Adrenal gland (tissue), 12 donors: ENCODE data around the gene PCID2. TPM values are rescaled to one million over a fixed set of nuclear protein-coding genes. Genes with fewer than 3 reads are reported as not detected.

ENCODE experiments used
- DNase-seq, 7 donors: peaks; one replicate each; pipeline ENCODE4 v3.0.0-alpha.2; 2019 to 2020
- H3K27ac ChIP-seq, 5 donors: fragments of 200-600 bp; sonication (generic) in 4 of 5; 1 replicate in 3 of 5; 2 replicates in 2 of 5; pipeline versions ENCODE4 v1.5.1 to v1.8.0; 2016 to 2020; ENCODE audit warnings: mild to moderate bottlenecking in 1 of 5
- H3K27me3 ChIP-seq: fragments of 200-600 bp; 2 replicates; pipeline ENCODE4 v1.8.0; 2021
- H3K36me3 ChIP-seq, 2 donors: fragments of 200-600 bp; replicated peaks in 1 of 2; 1 replicate in 1 of 2; 2 replicates in 1 of 2; pipeline versions ENCODE4 v1.5.1 to v1.8.0; 2018 to 2022
- H3K4me1 ChIP-seq, 2 donors: fragments of 200-600 bp; replicated peaks in 1 of 2; 1 replicate in 1 of 2; 2 replicates in 1 of 2; pipeline versions ENCODE4 v1.5.1 to v1.8.0; 2018 to 2021
- H3K4me3 ChIP-seq, 4 donors: fragments of 200-600 bp; sonication (generic) in 3 of 4; one replicate each; pipeline ENCODE4 v1.5.1; 2016 to 2018
- H3K9me3 ChIP-seq, 3 donors: fragments of 200-600 bp; sonication (generic) in 1 of 3; replicated peaks in 1 of 3; 1 replicate in 2 of 3; 2 replicates in 1 of 3; pipeline versions ENCODE4 v1.5.1 to v1.8.0; 2016 to 2021
- CTCF ChIP-seq, 6 experiments: fragments of 450-650 bp in 4 of 6; fragments of 200-600 bp in 2 of 6; sonication (generic) in 1 of 6; IDR thresholded peaks; 1 replicate in 5 of 6; 2 replicates in 1 of 6; pipeline versions ENCODE4 v1.5.1 to v1.8.0; 2016 to 2021; ENCODE audit warnings: antibody characterized with exemption in 6 of 6, mild to moderate bottlenecking in 2 of 6, moderate library complexity in 1 of 6
- POLR2A ChIP-seq, 2 donors: fragments of 450-650 bp; IDR thresholded peaks; one replicate each; pipeline ENCODE4 v1.6.1; 2017; ENCODE audit warnings: antibody characterized with exemption in 2 of 2, mild to moderate bottlenecking in 2 of 2, moderate library complexity in 1 of 2
- WGBS, 4 donors: extraction: QIAGEN DNeasy Blood & Tissue Kit in 2 of 4; methylation state at CpG; one replicate each; pipeline versions ENCODE4 v1.1.5 to v1.1.7; 2013 to 2017; 5-methylcytosine and 5-hydroxymethylcytosine counted together
- intact Hi-C, 2 donors: fragments of 100-400 bp; cut with DNase I; formaldehyde crosslinking; loops; one replicate each; pipeline versions ENCODE4 v1.14.1 to v1.15.0; 2022 to 2023
- polyA plus RNA-seq, 3 donors: library from polyadenylated mRNA; stranded (reverse); fragments of 200-250 nt in 2 of 3; fragments of 350-450 nt in 1 of 3; fragmentation: Illumina TruSeq in 1 of 3; extraction: RNeasy Lipid Tissue Mini Kit (QIAGEN cat#74804) in 1 of 3; gene quantifications; one replicate each; pipeline ENCODE4 v1.2.3, GENCODE V29; 2013 to 2014
- total RNA-seq, 9 donors: library from RNA; depleted of rRNA in 4 of 9; stranded (reverse); fragments of >200 nt in 4 of 9; fragments of 120-200 nt in 1 of 9; fragmentation: NEBNext Ultra II Directional in 1 of 9; extraction: Animal tissue kit (Norgen Biotek cat#: 25700) in 1 of 9; gene quantifications; one replicate each; pipeline versions ENCODE4 v1.1.0 to v1.2.4, GENCODE V29; 2013 to 2023
- donor health status: healthy with polysubstance abuse.
- donor health status: Bipolar disorder and iron deficiency.
- donor health status: DM: yes; HTN: yes; CAD: no.
- donor health status: DM: no; HTN: no; CAD: no.
- donor health status: DM: no; HTN: no; CAD: no.
- donor health status: DM: yes; HTN: yes; CAD: no.

PCID2 gene
- total and polyA plus RNA-seq, 12 donors, result 26.4 to 87.2 (median 45.3) TPM

GRCh38 chr13:113144255-113144629, 64.2 kb downstream of the PCID2 start:
- 86 to 94% (median 88%) methylated on average over 9 to 12 of the region's 12 CpGs for WGBS, 4 donors
- H3K9me3 ChIP-seq, result no peaks in the 10 kb centered on the region

GRCh38 chr13:113143466-113144254, 64.8 kb downstream of the PCID2 start:
- Histone ChIP-seq H3K27me3 (no peaks in the 10 kb centered on the region), H3K9me3 (no peaks in the 10 kb centered on the region), H3K4me1 (no peaks in the 10 kb centered on the region), H3K27ac (no peak overlapping the region), H3K36me3 (no peaks in the 10 kb centered on the region), H3K4me3 (no peak overlapping the region)
- WGBS, 4 donors, result 87 to 89% (median 89%) methylated on average over 16 to 39 of the region's 39 CpGs
- intact Hi-C loops, result no loop called here
- TF ChIP-seq CTCF (IDR thresholded peaks at IDR 0.05) (no peak), POLR2A (IDR thresholded peaks at IDR 0.05) (no peak)
- DNase-seq, result no peak

More at GRCh38 chr13:113144255-113144629, 64.2 kb downstream of the PCID2 start:
- intact Hi-C loops, result no loop called here
- no peak for TF ChIP-seq CTCF (IDR thresholded peaks at IDR 0.05)
- Histone ChIP-seq H3K27me3 (no peaks in the 10 kb centered on the region), H3K36me3 (no peaks in the 10 kb centered on the region), H3K27ac (no peak overlapping the region), H3K4me1 (no peaks in the 10 kb centered on the region), H3K4me3 (no peak overlapping the region)
- no peak for DNase-seq

- no peak for DNase-seq
- WGBS, 4 donors, result 86 to 89% (median 87%) methylated on average over 7 of the region's 7 CpGs
- TF ChIP-seq CTCF (IDR thresholded peaks at IDR 0.05) (no peak), POLR2A (IDR thresholded peaks at IDR 0.05) (no peak)
Observed at GRCh38 chr13:113142876-113143275, 65.6 kb downstream of the PCID2 start.

GRCh38 chr13:113141601-113141970, 66.9 kb downstream of the PCID2 start:
- TF ChIP-seq POLR2A (IDR thresholded peaks at IDR 0.05), result no peak
- no peak for TF ChIP-seq CTCF (IDR thresholded peaks at IDR 0.05)
- H3K9me3 ChIP-seq, result no peaks in the 10 kb centered on the region
- H3K27ac ChIP-seq, result no peak overlapping the region
- intact Hi-C loops, result no loop called here
- WGBS, 4 donors, result 88 to 98% (median 92%) methylated on average over 6 to 18 of the region's 18 CpGs
- no peak for DNase-seq
- no peak overlapping the region for H3K4me3 ChIP-seq
- H3K27me3 ChIP-seq, result no peaks in the 10 kb centered on the region
- no peaks in the 10 kb centered on the region for H3K36me3 ChIP-seq
- no peaks in the 10 kb centered on the region for H3K4me1 ChIP-seq

More at GRCh38 chr13:113142876-113143275, 65.6 kb downstream of the PCID2 start:
- H3K36me3 ChIP-seq, result no peaks in the 10 kb centered on the region
- no peak overlapping the region for H3K4me3 ChIP-seq
- H3K9me3 ChIP-seq, result no peaks in the 10 kb centered on the region
- H3K27me3 ChIP-seq, result no peaks in the 10 kb centered on the region
- intact Hi-C loops, result no loop called here
- H3K27ac ChIP-seq, result no peak overlapping the region
- no peaks in the 10 kb centered on the region for H3K4me1 ChIP-seq
